ENCODE results near the gene GPR137. TPM values are rescaled to one million over a fixed set of nuclear protein-coding genes. Genes with fewer than 3 reads are reported as not detected.
"Not testable (repeated sequence)": the region's sequence is repeated elsewhere in the genome, so short reads cannot be mapped to it uniquely, and the experiment has no call there.

The GPR137 gene
- total and polyA plus RNA-seq, 10 of the 15 experiments (the other 5 are each of a cell fraction or from before 2014, with no cell fraction given) = 0.37 to 29.2 (median 13.8) TPM

DNA sequence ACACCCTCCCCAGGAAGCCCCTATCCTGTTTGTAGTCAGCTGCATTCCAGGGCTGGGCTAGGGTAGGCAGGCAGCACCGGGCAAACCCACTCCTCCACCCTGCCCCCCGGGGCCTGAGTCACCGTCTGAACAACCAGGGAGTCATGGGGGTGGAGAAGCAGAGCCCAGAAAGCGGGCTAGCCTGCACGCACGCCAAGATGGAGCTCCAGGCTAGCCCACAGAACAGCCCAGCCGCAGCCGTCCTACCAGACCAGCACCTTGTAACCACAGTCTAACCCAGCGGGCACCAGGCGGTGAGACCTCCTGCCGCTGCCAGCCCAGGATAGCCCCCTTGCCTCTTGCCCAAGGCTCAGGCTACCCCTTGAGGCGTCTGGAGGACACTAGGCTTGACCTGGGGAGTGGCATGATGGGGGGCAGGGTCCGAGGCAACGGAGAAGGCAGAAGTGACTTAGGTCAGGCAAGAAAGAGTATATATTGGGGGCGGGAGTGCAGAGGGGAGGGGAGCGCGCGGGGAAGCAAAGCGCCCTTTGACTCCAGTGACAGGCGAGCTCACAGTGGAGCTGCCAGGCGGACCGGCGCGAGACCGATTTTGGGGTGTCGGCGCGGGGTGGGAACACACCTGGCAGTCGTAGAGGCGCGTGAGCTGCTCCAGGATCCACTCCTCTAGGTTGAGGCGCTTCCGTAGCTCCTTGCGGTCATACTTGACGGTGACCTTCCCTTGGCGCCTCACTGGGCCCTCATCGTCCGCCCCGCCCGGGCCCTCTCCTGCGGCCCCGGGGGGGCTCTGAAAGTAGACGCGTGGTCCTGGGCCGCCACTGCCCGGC, 39.6 kb upstream of the GPR137 start (continued):
- no peak for TF ChIP-seq IRF3 (IDR thresholded peaks at IDR 0.05)
- TF ChIP-seq POLR2AphosphoS5 (IDR thresholded peaks at IDR 0.05; ENCODE audit: low read length) = no peak
- no peak for TF ChIP-seq RELA (IDR thresholded peaks at IDR 0.05; ENCODE audit: borderline replicate concordance, partially characterized antibody)
- TF ChIP-seq MYB (IDR thresholded peaks at IDR 0.05; ENCODE audit: borderline replicate concordance, low read depth, low read length) = no peak
- TF ChIP-seq NR2F1 (conservative IDR thresholded peaks at IDR 0.05) = 0 out of 2 replicates have a peak, but pooled peaks have one; percentile 57

- peak overlapping the region; percentile 91 for H3K4me3 ChIP-seq
- DNase-seq (ENCODE audit: low read depth, low spot score); H3K4me2 ChIP-seq (ENCODE audit: control insufficient read depth, insufficient read depth); ATAC-seq; H4K20me1 ChIP-seq (ENCODE audit: control insufficient read depth, insufficient read depth); H3K9me3 ChIP-seq (replicated peaks; ENCODE audit: control insufficient read depth, insufficient read depth, low read length); FAIRE-seq; H3K27me3 ChIP-seq (replicated peaks in 1 of 2; ENCODE audit: control insufficient read depth in 2 of 2, insufficient read depth in 2 of 2, low read length in 1 of 2); intact Hi-C loops (cut with micrococcal nuclease; ENCODE audit: unreplicated experiment); H3K27ac ChIP-seq (ENCODE audit: control insufficient read depth, insufficient read depth); H2AFZ ChIP-seq (ENCODE audit: control insufficient read depth, low read depth, low read length); H3K9ac ChIP-seq (ENCODE audit: control insufficient read depth, insufficient read depth, low read length): not testable (repeated sequence)
- in situ Hi-C loops (cut with MboI) = loop anchor here (25.0 kb wide), 1 partner anchor 1616 kb away; the partner anchor contains the start of genes CFL1, EFEMP2 and MUS81
- TF ChIP-seq SMARCA5 (IDR thresholded peaks at IDR 0.05) = peak; percentile 93
- TF ChIP-seq GATAD2B (conservative IDR thresholded peaks at IDR 0.05; ENCODE audit: low read depth) = 0 out of 2 replicates have a peak, but pooled peaks have one; percentile 20
- TF ChIP-seq, protein P1, sequence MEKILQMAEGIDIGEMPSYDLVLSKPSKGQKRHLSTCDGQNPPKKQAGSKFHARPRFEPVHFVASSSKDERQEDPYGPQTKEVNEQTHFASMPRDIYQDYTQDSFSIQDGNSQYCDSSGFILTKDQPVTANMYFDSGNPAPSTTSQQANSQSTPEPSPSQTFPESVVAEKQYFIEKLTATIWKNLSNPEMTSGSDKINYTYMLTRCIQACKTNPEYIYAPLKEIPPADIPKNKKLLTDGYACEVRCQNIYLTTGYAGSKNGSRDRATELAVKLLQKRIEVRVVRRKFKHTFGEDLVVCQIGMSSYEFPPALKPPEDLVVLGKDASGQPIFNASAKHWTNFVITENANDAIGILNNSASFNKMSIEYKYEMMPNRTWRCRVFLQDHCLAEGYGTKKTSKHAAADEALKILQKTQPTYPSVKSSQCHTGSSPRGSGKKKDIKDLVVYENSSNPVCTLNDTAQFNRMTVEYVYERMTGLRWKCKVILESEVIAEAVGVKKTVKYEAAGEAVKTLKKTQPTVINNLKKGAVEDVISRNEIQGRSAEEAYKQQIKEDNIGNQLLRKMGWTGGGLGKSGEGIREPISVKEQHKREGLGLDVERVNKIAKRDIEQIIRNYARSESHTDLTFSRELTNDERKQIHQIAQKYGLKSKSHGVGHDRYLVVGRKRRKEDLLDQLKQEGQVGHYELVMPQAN (conservative IDR thresholded peaks at IDR 0.05) = 0 out of 2 replicates have a peak, but pooled peaks have one; percentile 77
- TF ChIP-seq NR2C1 (IDR thresholded peaks at IDR 0.05) = peak; percentile 43; the same call in 1 of the 2 replicates
- peak; percentile 84 for TF ChIP-seq YY1 (IDR thresholded peaks at IDR 0.05; ENCODE audit: low read depth, low read length)
- peak; percentile 13; the same call in 1 of the 2 replicates for TF ChIP-seq LARP7 (IDR thresholded peaks at IDR 0.05)
- TF ChIP-seq BHLHE40 (IDR thresholded peaks at IDR 0.05; ENCODE audit: borderline replicate concordance in 1 of 2, low read depth in 2 of 2, low read length in 1 of 2) = peak in 1 of 2 experiments; percentile 91; a peak in 2 of 4 replicates
- BruUV-seq (replicated peaks) = TSS peak; percentile 82
- SMC1A ChIA-PET (ENCODE audit: uncharacterized antibody, unreplicated experiment) = interaction anchor here (1.0 to 2.0 kb wide), 4 partner anchors 11 to 42 kb away, joined by 3 to 7 read pairs (median 4); partner anchors contain the start of gene FERMT3
- peaks cover 37% of the 10 kb centered on the region for H3K79me2 ChIP-seq (ENCODE audit: control insufficient read depth, insufficient read depth, low read length)
- CTCF ChIA-PET = interaction anchor here (0.8 to 6.2 kb wide), 6 partner anchors 20 to 58 kb away, joined by 3 to 66 read pairs (median 4); partner anchors contain the start of genes CATSPERZ, FERMT3, NUDT22 and TRPT1
- peaks cover 0 to 10% of the 10 kb centered on the region in 2 experiments; a peak in 2 of 4 replicates for H3K36me3 ChIP-seq (ENCODE audit: control insufficient read depth in 2 of 2, insufficient read depth in 2 of 2, low read length in 1 of 2)
- peaks cover 15% of the 10 kb centered on the region for H3K4me1 ChIP-seq (ENCODE audit: control insufficient read depth, insufficient read depth, low read length)
- RAD21 ChIA-PET (ENCODE audit: unreplicated experiment) = interaction anchor here (1.2 to 8.6 kb wide), 4 partner anchors 9 to 58 kb away, joined by 3 to 104 read pairs (median 10); partner anchors contain the start of gene FERMT3
- POLR2A ChIA-PET = interaction anchor here (1.5 to 7.4 kb wide), 7 partner anchors 13 to 58 kb away, joined by 4 to 82 read pairs (median 11); partner anchors contain the start of genes BAD, DNAJC4, FERMT3 and GPR137
- WGBS (ENCODE audit: insufficient coverage, insufficient replicate concordance, low lambda C conversion rate, missing lambda C conversion rate) = 0% methylated on average over 19 of the region's 43 CpGs
These were observed 39.1 kb upstream of the GPR137 start for GRCh38 chr11:64246621-64246870.
